Upper lobe of left lung (tissue), 6 donors: ENCODE data around the gene MSH3. TPM values are rescaled to one million over a fixed set of nuclear protein-coding genes. Genes with fewer than 3 reads are reported as not detected.
"Not testable (repeated sequence)": the region's sequence is repeated elsewhere in the genome, so short reads cannot be mapped to it uniquely, and the experiment has no call there.

Experiments used
- ATAC-seq, 2 donors: fragments of 200-7000 bp; cut with Tn5 transposase; one replicate each; pipeline ENCODE4 v1.9.1; 2022; ENCODE audit warnings: mild to moderate bottlenecking in 2 of 2, moderate library complexity in 2 of 2; ENCODE audit not compliant: low FRiP score in 2 of 2
- DNase-seq, 2 donors: peaks; one replicate each; pipeline ENCODE4 v3.0.0-alpha.2; 2019 to 2020
- H3K27ac ChIP-seq, 4 donors: fragments of 200-600 bp; sonication (generic); one replicate each; pipeline ENCODE4 v1.5.1; 2016 to 2019
- H3K27me3 ChIP-seq, 4 donors: fragments of 200-600 bp; sonication (generic); one replicate each; pipeline ENCODE4 v1.5.1; 2017 to 2019
- H3K36me3 ChIP-seq, 4 donors: fragments of 200-600 bp; sonication (generic); one replicate each; pipeline ENCODE4 v1.5.1; 2016 to 2019
- H3K4me1 ChIP-seq, 4 donors: fragments of 200-600 bp; sonication (generic); one replicate each; pipeline ENCODE4 v1.5.1; 2018 to 2019
- H3K4me3 ChIP-seq, 4 donors: fragments of 200-600 bp; sonication (generic); one replicate each; pipeline ENCODE4 v1.5.1; 2017 to 2019; ENCODE audit warnings: mild to moderate bottlenecking in 2 of 4, moderate library complexity in 1 of 4
- H3K9me3 ChIP-seq, 4 donors: fragments of 200-600 bp; sonication (generic); one replicate each; pipeline ENCODE4 v1.5.1; 2018 to 2019
- CTCF ChIP-seq, 6 experiments: fragments of 450-650 bp in 4 of 6; fragments of 200-600 bp in 2 of 6; sonication (generic) in 2 of 6; IDR thresholded peaks; one replicate each; pipeline ENCODE4 v1.5.1; 2016 to 2019; ENCODE audit warnings: antibody characterized with exemption in 6 of 6
- EP300 ChIP-seq, 4 donors: sonication (generic); formaldehyde crosslinking; IDR thresholded peaks; one replicate each; pipeline ENCODE4 v1.5.1; 2017; ENCODE audit warnings: antibody characterized with exemption in 4 of 4, control low read depth in 2 of 4
- POLR2A ChIP-seq, 4 donors: fragments of 450-650 bp; IDR thresholded peaks; one replicate each; pipeline ENCODE4 v1.5.1; 2016 to 2017; ENCODE audit warnings: antibody characterized with exemption in 4 of 4, mild to moderate bottlenecking in 2 of 4
- POLR2AphosphoS5 ChIP-seq, 2 donors: sonication (generic); formaldehyde crosslinking; IDR thresholded peaks; one replicate each; pipeline ENCODE4 v1.5.1; 2017; ENCODE audit warnings: antibody characterized with exemption in 2 of 2
- WGBS, 2 donors: methylation state at CpG; one replicate each; pipeline ENCODE4 v1.1.5; 2017 to 2018; 5-methylcytosine and 5-hydroxymethylcytosine counted together
- total RNA-seq, 6 donors: library from RNA; depleted of rRNA in 4 of 6; stranded (reverse); fragments of >200 nt in 4 of 6; gene quantifications; one replicate each; pipeline versions ENCODE4 v1.1.0 to v1.2.1, GENCODE V29; 2016 to 2021
- donor health status: DM: no; HTN: no; CAD: no; lungs with moderate emphysema.
- donor health status: DM: no; HTN: yes; CAD: no; lungs with severe emphysema.

Gene MSH3
- total RNA-seq, 6 donors from 2014 or later = 9.0 to 17.3 (median 12.5) TPM

GRCh38 chr5:80822640-80823039 is 168.2 kb downstream of the MSH3 start:
- no peak for ATAC-seq
- Histone ChIP-seq H3K9me3 (peaks cover 0 to 5% (median 0%) of the 10 kb centered on the region in 4 donors), H3K27ac (no peak overlapping the region), H3K4me3 (no peak overlapping the region), H3K4me1 (peaks cover 0 to 5% (median 2%) of the 10 kb centered on the region in 4 donors), H3K27me3 (no peaks in the 10 kb centered on the region), H3K36me3 (no peaks in the 10 kb centered on the region)
- TF ChIP-seq POLR2A (IDR thresholded peaks at IDR 0.05) = no peak
- TF ChIP-seq POLR2AphosphoS5 (IDR thresholded peaks at IDR 0.05) = no peak
- no peak for TF ChIP-seq CTCF (IDR thresholded peaks at IDR 0.05)
- no peak for TF ChIP-seq EP300 (IDR thresholded peaks at IDR 0.05)
- DNase-seq = no peak
- 96 to 100% methylated on average over 1 of the region's 1 CpG for WGBS, 2 donors

- 98 to 100% methylated on average over 10 of the region's 22 CpGs for WGBS, 2 donors
- not testable (repeated sequence) for H3K27me3 ChIP-seq
Measured at GRCh38 chr5:80824159-80824558, 169.7 kb downstream of the MSH3 start.

GRCh38 chr5:80825786-80826460 is 171.5 kb downstream of the MSH3 start:
- Histone ChIP-seq H3K4me3 (no peak overlapping the region), H3K27me3 (no peaks in the 10 kb centered on the region), H3K36me3 (peaks cover 0 to 6% (median 0%) of the 10 kb centered on the region in 4 donors), H3K27ac (no peak overlapping the region), H3K4me1 (peaks cover 0 to 5% (median 2%) of the 10 kb centered on the region in 4 donors), H3K9me3 (peaks cover 0 to 12% (median 9%) of the 10 kb centered on the region in 4 donors)
- DNase-seq (no peak), ATAC-seq (no peak)
- no peak for TF ChIP-seq CTCF (IDR thresholded peaks at IDR 0.05)
- TF ChIP-seq POLR2AphosphoS5 (IDR thresholded peaks at IDR 0.05) = no peak
- no peak for TF ChIP-seq EP300 (IDR thresholded peaks at IDR 0.05)
- TF ChIP-seq POLR2A (IDR thresholded peaks at IDR 0.05) = no peak
- 43 to 47% methylated on average over 2 of the region's 2 CpGs for WGBS, 2 donors

More at GRCh38 chr5:80824159-80824558, 169.7 kb downstream of the MSH3 start:
- not testable (repeated sequence) for H3K4me1 ChIP-seq, H3K36me3 ChIP-seq, H3K27ac ChIP-seq, H3K4me3 ChIP-seq, ATAC-seq
- DNase-seq = peak in 1 of 2 donors; percentile 69
- H3K9me3 ChIP-seq = peaks cover 0 to 11% (median 9%) of the 10 kb centered on the region in 4 donors

GRCh38 chr5:80834710-80835109 is 180.3 kb downstream of the MSH3 start:
- Histone ChIP-seq H3K36me3 (no peaks in the 10 kb centered on the region), H3K4me1 (no peaks in the 10 kb centered on the region), H3K27me3 (no peaks in the 10 kb centered on the region), H3K9me3 (no peaks in the 10 kb centered on the region), H3K27ac (no peak overlapping the region), H3K4me3 (no peak overlapping the region)
- DNase-seq = no peak
- TF ChIP-seq CTCF (IDR thresholded peaks at IDR 0.05) (no peak), POLR2A (IDR thresholded peaks at IDR 0.05) (no peak), EP300 (IDR thresholded peaks at IDR 0.05) (no peak), POLR2AphosphoS5 (IDR thresholded peaks at IDR 0.05) (no peak)
- no peak for ATAC-seq

GRCh38 chr5:80835128-80835527 is 180.7 kb downstream of the MSH3 start:
- no peak overlapping the region for H3K4me3 ChIP-seq
- H3K4me1 ChIP-seq = no peaks in the 10 kb centered on the region
- no peaks in the 10 kb centered on the region for H3K36me3 ChIP-seq
- no peak overlapping the region for H3K27ac ChIP-seq
- no peaks in the 10 kb centered on the region for H3K9me3 ChIP-seq
- 87 to 94% methylated on average over 4 of the region's 4 CpGs for WGBS, 2 donors
- DNase-seq = no peak
- no peaks in the 10 kb centered on the region for H3K27me3 ChIP-seq
- no peak for ATAC-seq
- TF ChIP-seq EP300 (IDR thresholded peaks at IDR 0.05) (no peak), POLR2AphosphoS5 (IDR thresholded peaks at IDR 0.05) (no peak), POLR2A (IDR thresholded peaks at IDR 0.05) (no peak), CTCF (IDR thresholded peaks at IDR 0.05) (no peak)
